Karpas-422 (cell line): Measurements from ENCODE around the gene RPS6KC1. TPM values are rescaled to one million over a fixed set of nuclear protein-coding genes. Genes with fewer than 3 reads are reported as not detected.
A peak's percentile ranks its signal among the peaks of the same experiment; 100 is the strongest.

Source experiments
- DNase-seq: peaks from one replicate; pipeline ENCODE4 v3.0.0-alpha.2; 2015
- H2AFZ ChIP-seq: fragments of 200-600 bp; sonication (generic); 2 replicates; pipeline ENCODE4 v1.6.1; 2014; ENCODE audit warnings: antibody characterized with exemption, low read length, mixed read lengths
- H3K27ac ChIP-seq: fragments of 200-600 bp; sonication (generic); 2 replicates; pipeline ENCODE4 v1.5.1; 2014; ENCODE audit warnings: mild to moderate bottlenecking, low read length, moderate library complexity
- H3K27me3 ChIP-seq: fragments of 200-600 bp; sonication (generic); 2 replicates; pipeline ENCODE4 v1.6.1; 2014; ENCODE audit warnings: low read length, mixed read lengths
- H3K36me3 ChIP-seq: fragments of 200-600 bp; sonication (generic); 2 replicates; pipeline ENCODE4 v1.6.1; 2014; ENCODE audit warnings: low read length, mixed read lengths; ENCODE audit not compliant: insufficient read depth
- H3K4me1 ChIP-seq: fragments of 200-600 bp; sonication (generic); 2 replicates; pipeline ENCODE4 v1.6.1; 2014; ENCODE audit warnings: mild to moderate bottlenecking, low read length, mixed read lengths
- H3K4me2 ChIP-seq: fragments of 200-600 bp; sonication (generic); 2 replicates; pipeline ENCODE4 v1.6.1; 2014; ENCODE audit warnings: low read length, low read depth, mild to moderate bottlenecking; ENCODE audit not compliant: poor library complexity, severe bottlenecking
- H3K4me3 ChIP-seq: fragments of 200-600 bp; sonication (generic); 2 replicates; pipeline ENCODE4 v1.5.1; 2014; ENCODE audit warnings: mild to moderate bottlenecking, antibody characterized with exemption, low read length, mixed read lengths
- H3K79me2 ChIP-seq: fragments of 200-600 bp; sonication (generic); 2 replicates; pipeline ENCODE4 v1.6.1; 2014; ENCODE audit warnings: mild to moderate bottlenecking, low read length, mixed read lengths
- H3K9ac ChIP-seq: fragments of 200-600 bp; sonication (generic); 2 replicates; pipeline ENCODE4 v1.6.0; 2014; ENCODE audit warnings: low read length
- H3K9me2 ChIP-seq: fragments of 200-600 bp; sonication (generic), shearing (Covaris generic); replicated peaks from 2 replicates; pipeline ENCODE4 v1.6.0; 2014; ENCODE audit warnings: mild to moderate bottlenecking, low read length, moderate library complexity; ENCODE audit not compliant: insufficient read depth
- H3K9me3 ChIP-seq: fragments of 300-700, 200-600 bp; sonication (generic); 2 replicates; pipeline ENCODE4 v1.6.1; 2014; ENCODE audit warnings: low read length, mixed read lengths
- H4K20me1 ChIP-seq: fragments of 200-600 bp; sonication (generic); 2 replicates; pipeline ENCODE4 v1.6.1; 2014; ENCODE audit warnings: mild to moderate bottlenecking, antibody characterized with exemption, low read length, low read depth; ENCODE audit not compliant: insufficient read depth
- total RNA-seq: library from RNA; depleted of rRNA; stranded (reverse); fragments of >200 nt; shearing (Covaris generic); gene quantifications from 2 replicates; pipeline ENCODE4 v1.2.3, GENCODE V29; 2014; ENCODE audit warnings: low replicate concordance

RPS6KC1 gene
- total RNA-seq, 1 experiment from 2014 or later = 13.2 TPM

DNA sequence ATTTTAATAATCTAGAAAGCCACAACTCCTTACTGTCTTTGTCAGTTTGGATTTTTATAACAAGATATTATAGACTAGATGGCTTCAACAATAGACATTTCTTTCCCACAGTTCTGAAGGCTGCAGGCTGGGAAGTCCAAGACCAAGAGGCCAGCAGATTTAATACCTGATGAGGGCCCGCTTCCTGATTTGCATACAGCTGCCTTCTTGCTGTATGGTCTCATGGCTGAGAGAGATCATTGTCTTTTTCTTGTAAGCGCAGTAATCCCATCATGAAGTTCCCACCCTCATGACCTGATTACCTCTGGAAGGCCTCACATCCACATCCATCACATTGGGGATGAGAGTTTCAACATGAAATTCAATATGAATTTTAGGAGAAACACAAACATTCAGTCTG lies 9.8 kb downstream of the RPS6KC1 start:
- no peak overlapping the region for H2AFZ ChIP-seq
- no peaks in the 10 kb centered on the region; the same call in 1 of the 2 replicates for H3K9me3 ChIP-seq
- H3K4me1 ChIP-seq = peaks cover 20% of the 10 kb centered on the region
- no peaks in the 10 kb centered on the region for H4K20me1 ChIP-seq
- peaks cover 36% of the 10 kb centered on the region for H3K79me2 ChIP-seq
- peak; percentile 39 for DNase-seq
- H3K9ac ChIP-seq = no peak overlapping the region
- no peaks in the 10 kb centered on the region for H3K27me3 ChIP-seq
- no peak overlapping the region for H3K27ac ChIP-seq
- no peak overlapping the region for H3K4me3 ChIP-seq
- no peaks in the 10 kb centered on the region for H3K36me3 ChIP-seq
- H3K4me2 ChIP-seq = peak overlapping the region; percentile 25
- H3K9me2 ChIP-seq = no peaks in the 10 kb centered on the region

- Histone ChIP-seq H3K4me3 (no peak overlapping the region), H3K4me1 (peaks cover 23% of the 10 kb centered on the region), H3K36me3 (no peaks in the 10 kb centered on the region), H3K4me2 (peak overlapping the region; percentile 25), H3K9me3 (no peaks in the 10 kb centered on the region; the same call in 1 of the 2 replicates), H2AFZ (no peak overlapping the region), H3K27ac (no peak overlapping the region), H4K20me1 (no peaks in the 10 kb centered on the region), H3K27me3 (no peaks in the 10 kb centered on the region), H3K79me2 (peaks cover 33% of the 10 kb centered on the region), H3K9ac (no peak overlapping the region), H3K9me2 (no peaks in the 10 kb centered on the region)
- peak; percentile 39 for DNase-seq
Observed at GRCh38 chr1:213061263-213061662, 10.2 kb downstream of the RPS6KC1 start.

- Histone ChIP-seq H3K27me3 (no peaks in the 10 kb centered on the region), H3K4me1 (peaks cover 43% of the 10 kb centered on the region), H2AFZ (no peak overlapping the region), H3K79me2 (peaks cover 44% of the 10 kb centered on the region), H4K20me1 (0 out of 2 replicates have a peak, but pooled peaks cover 2% of the 10 kb centered on the region), H3K9me3 (no peaks in the 10 kb centered on the region), H3K4me3 (no peak overlapping the region), H3K9me2 (no peaks in the 10 kb centered on the region), H3K9ac (no peak overlapping the region), H3K36me3 (no peaks in the 10 kb centered on the region), H3K27ac (no peak overlapping the region), H3K4me2 (no peak overlapping the region)
- no peak for DNase-seq
Observed at GRCh38 chr1:213065800-213066199, 14.8 kb downstream of the RPS6KC1 start.

DNA sequence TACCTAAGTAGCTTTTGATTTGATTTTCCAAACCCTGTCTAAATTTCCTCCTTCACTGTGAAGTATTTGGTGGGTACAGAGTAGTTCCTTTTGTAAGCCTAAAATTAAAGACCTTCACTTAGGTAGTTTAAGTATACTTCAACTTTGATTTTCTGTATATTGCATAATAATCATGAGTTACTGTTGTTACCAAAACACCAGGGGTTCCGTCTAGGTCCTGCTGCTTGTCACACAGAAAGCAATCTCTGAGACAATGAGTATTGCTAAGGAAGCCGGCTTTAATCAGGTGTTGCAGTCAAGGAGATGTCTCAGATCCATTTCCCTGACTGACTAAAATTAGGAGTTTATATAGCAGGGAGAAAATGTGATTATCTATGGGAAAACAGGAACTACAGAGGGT lies 15.3 kb downstream of the RPS6KC1 start:
- no peaks in the 10 kb centered on the region for H3K9me3 ChIP-seq
- no peaks in the 10 kb centered on the region for H3K36me3 ChIP-seq
- H3K9ac ChIP-seq = no peak overlapping the region
- no peaks in the 10 kb centered on the region for H3K27me3 ChIP-seq
- 0 out of 2 replicates have a peak, but pooled peaks cover 2% of the 10 kb centered on the region for H4K20me1 ChIP-seq
- H3K27ac ChIP-seq = no peak overlapping the region
- H3K4me2 ChIP-seq = no peak overlapping the region
- DNase-seq = no peak
- H3K9me2 ChIP-seq = no peaks in the 10 kb centered on the region
- H3K4me3 ChIP-seq = no peak overlapping the region
- H2AFZ ChIP-seq = no peak overlapping the region
- peaks cover 39% of the 10 kb centered on the region for H3K79me2 ChIP-seq
- peaks cover 40% of the 10 kb centered on the region for H3K4me1 ChIP-seq

DNA sequence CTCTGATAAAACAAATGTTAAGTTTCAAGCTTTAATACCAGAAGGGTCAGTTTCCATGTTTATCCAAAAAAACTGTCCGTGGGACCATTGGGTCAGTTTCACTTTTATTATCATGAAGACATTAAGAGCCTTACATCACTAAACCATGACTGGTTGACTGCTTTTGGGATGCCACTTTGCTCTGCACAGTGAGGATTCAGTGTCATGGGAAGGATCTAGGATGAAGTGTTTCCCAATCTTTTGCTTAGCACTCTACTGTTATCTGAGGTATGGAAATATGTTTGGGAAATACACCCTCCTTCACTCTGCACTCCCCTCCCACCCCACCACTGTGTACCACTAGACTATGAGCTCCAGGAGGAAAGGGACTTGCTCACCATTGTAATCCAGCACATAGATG lies 16.3 kb downstream of the RPS6KC1 start:
- no peak overlapping the region for H3K27ac ChIP-seq
- no peak for DNase-seq
- H3K9me2 ChIP-seq = no peaks in the 10 kb centered on the region
- peaks cover 45% of the 10 kb centered on the region for H3K4me1 ChIP-seq
- no peak overlapping the region for H2AFZ ChIP-seq
- no peak overlapping the region for H3K4me2 ChIP-seq
- no peaks in the 10 kb centered on the region for H3K27me3 ChIP-seq
- H3K79me2 ChIP-seq = peaks cover 41% of the 10 kb centered on the region
- no peak overlapping the region for H3K4me3 ChIP-seq
- H4K20me1 ChIP-seq = 0 out of 2 replicates have a peak, but pooled peaks cover 2% of the 10 kb centered on the region
- H3K9ac ChIP-seq = no peak overlapping the region
- no peaks in the 10 kb centered on the region for H3K36me3 ChIP-seq
- H3K9me3 ChIP-seq = no peaks in the 10 kb centered on the region

DNA sequence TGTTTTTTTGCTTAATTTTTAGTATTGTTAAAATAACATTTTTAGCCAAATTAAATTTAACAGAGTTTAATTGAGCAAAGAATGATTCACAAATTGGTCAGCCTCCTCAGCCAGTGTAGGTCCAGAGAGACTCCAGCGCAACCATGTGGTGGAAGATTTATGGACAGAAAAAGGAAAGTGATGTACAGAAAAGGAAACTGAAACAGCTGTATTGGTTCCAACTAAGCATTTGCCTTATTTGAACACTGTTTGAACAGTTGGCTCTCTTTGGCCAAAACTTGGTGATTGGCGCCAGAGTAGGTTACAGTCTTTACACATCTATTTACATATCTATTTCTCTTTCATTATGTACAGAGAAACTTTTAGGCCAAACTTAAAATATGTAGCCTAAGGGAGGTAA lies 19.4 kb downstream of the RPS6KC1 start:
- H3K4me2 ChIP-seq = peak overlapping the region; percentile 63
- H3K4me3 ChIP-seq = peak overlapping the region; percentile 34; the same call in 1 of the 2 replicates
- H3K9ac ChIP-seq = no peak overlapping the region
- H3K4me1 ChIP-seq = peaks cover 52% of the 10 kb centered on the region
- H3K27ac ChIP-seq = peak overlapping the region; percentile 58
- peak; percentile 60 for DNase-seq
- H3K36me3 ChIP-seq = no peaks in the 10 kb centered on the region
- no peaks in the 10 kb centered on the region for H3K9me3 ChIP-seq
- H2AFZ ChIP-seq = 0 out of 2 replicates have a peak overlapping the region, but pooled peaks have one; percentile 20
- no peaks in the 10 kb centered on the region for H3K9me2 ChIP-seq
- no peaks in the 10 kb centered on the region for H3K27me3 ChIP-seq
- H3K79me2 ChIP-seq = peaks cover 34% of the 10 kb centered on the region
- 0 out of 2 replicates have a peak, but pooled peaks cover 2% of the 10 kb centered on the region for H4K20me1 ChIP-seq

GRCh38 chr1:213075725-213076124 lies 24.7 kb downstream of the RPS6KC1 start:
- DNase-seq = no peak
- no peaks in the 10 kb centered on the region for H3K9me2 ChIP-seq
- H3K27ac ChIP-seq = no peak overlapping the region
- peaks cover 5% of the 10 kb centered on the region; the same call in 1 of the 2 replicates for H3K79me2 ChIP-seq
- H3K9me3 ChIP-seq = no peaks in the 10 kb centered on the region
- H2AFZ ChIP-seq = no peak overlapping the region
- H3K4me2 ChIP-seq = no peak overlapping the region
- H3K27me3 ChIP-seq = no peaks in the 10 kb centered on the region
- no peak overlapping the region for H3K4me3 ChIP-seq
- no peak overlapping the region for H3K9ac ChIP-seq
- H3K4me1 ChIP-seq = peaks cover 23% of the 10 kb centered on the region
- H4K20me1 ChIP-seq = no peaks in the 10 kb centered on the region
- H3K36me3 ChIP-seq = no peaks in the 10 kb centered on the region

DNA sequence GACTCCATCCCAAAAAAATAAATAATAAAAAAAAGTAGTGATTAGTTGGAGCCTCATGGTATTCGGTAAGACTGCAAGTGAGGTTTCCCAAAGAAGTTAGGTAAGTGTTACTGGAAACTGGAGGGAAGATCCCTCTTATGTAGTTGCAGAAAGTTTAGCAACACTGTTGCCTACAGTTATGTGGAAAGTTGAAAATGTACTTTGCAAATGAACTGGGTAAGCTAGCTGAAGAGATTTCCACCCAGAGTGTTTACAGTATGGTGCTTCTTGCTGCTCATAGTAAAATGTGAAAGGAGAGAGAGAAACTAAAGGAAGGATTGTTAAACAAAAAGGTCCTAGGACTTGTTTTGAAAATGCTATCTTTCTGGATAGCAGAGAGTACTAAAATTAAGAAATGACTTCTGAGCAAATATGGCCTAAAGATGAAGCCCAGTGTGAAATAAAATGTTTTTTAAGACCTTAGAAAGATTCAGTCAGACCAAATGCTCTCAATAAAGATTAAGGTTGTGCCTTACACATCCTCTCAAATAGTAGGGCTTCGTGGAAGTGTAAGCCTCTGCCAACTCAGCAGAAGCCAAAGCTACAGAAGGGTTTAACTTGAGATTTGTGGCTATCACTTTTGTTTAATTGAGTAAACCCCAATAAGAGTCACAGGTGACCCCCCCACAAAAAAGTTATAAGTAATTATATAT lies 31.5 kb downstream of the RPS6KC1 start:
- Histone ChIP-seq H2AFZ (no peak overlapping the region), H4K20me1 (no peaks in the 10 kb centered on the region), H3K27me3 (no peaks in the 10 kb centered on the region), H3K9me2 (no peaks in the 10 kb centered on the region), H3K4me1 (no peaks in the 10 kb centered on the region), H3K9me3 (no peaks in the 10 kb centered on the region), H3K4me3 (no peak overlapping the region), H3K36me3 (no peaks in the 10 kb centered on the region; the same call in 1 of the 2 replicates), H3K4me2 (no peak overlapping the region), H3K79me2 (no peaks in the 10 kb centered on the region), H3K27ac (no peak overlapping the region), H3K9ac (no peak overlapping the region)
- no peak for DNase-seq
